OCI-LY3 (cell line): ENCODE measurements around the gene PROM2.

Experiments
- H2AFZ ChIP-seq: fragments of 200-600, 300-600 bp; shearing (Covaris generic); 2 replicates; pipeline ENCODE4 v1.6.0; 2014; ENCODE audit warnings: antibody characterized with exemption, low read depth, low read length
- H3K27ac ChIP-seq: fragments of 200-600, 300-600 bp; sonication (generic); 2 replicates; pipeline ENCODE4 v1.5.1; 2014; ENCODE audit warnings: mild to moderate bottlenecking, low read length, moderate library complexity, mixed read lengths
- H3K27me3 ChIP-seq: fragments of 200-600, 300-600 bp; sonication (generic); 2 replicates; pipeline ENCODE4 v1.6.1; 2014; ENCODE audit warnings: low read depth, low read length, mixed read lengths
- H3K36me3 ChIP-seq: fragments of 200-600, 300-600 bp; sonication (generic); replicated peaks from 2 replicates; pipeline ENCODE3; 2014; ENCODE audit warnings: low read depth, low read length, mixed read lengths
- H3K4me1 ChIP-seq: fragments of 300-600, 200-600 bp; sonication (generic); 2 replicates; pipeline ENCODE4 v1.6.1; 2014; ENCODE audit warnings: low read length, mixed read lengths
- H3K4me2 ChIP-seq: fragments of 200-600, 300-600 bp; sonication (generic); 2 replicates; pipeline ENCODE4 v1.6.1; 2014; ENCODE audit warnings: low read length, mixed read lengths
- H3K4me3 ChIP-seq: fragments of 300-600, 200-600 bp; sonication (generic); 2 replicates; pipeline ENCODE4 v1.5.1; 2014; ENCODE audit warnings: antibody characterized with exemption, mild to moderate bottlenecking, low read length, moderate library complexity
- H3K79me2 ChIP-seq: fragments of 300-600, 200-600 bp; shearing (Covaris generic); 2 replicates; pipeline ENCODE4 v1.6.1; 2014; ENCODE audit warnings: mild to moderate bottlenecking, low read length, mixed read lengths
- H3K9ac ChIP-seq: fragments of 300-600, 200-600 bp; shearing (Covaris generic); 2 replicates; pipeline ENCODE4 v1.6.0; 2014; ENCODE audit warnings: mild to moderate bottlenecking, low read length, moderate library complexity
- H3K9me3 ChIP-seq: fragments of 200-600, 300-600 bp; shearing (Covaris generic); 2 replicates; pipeline ENCODE4 v1.6.1; 2014; ENCODE audit warnings: low read length, mixed read lengths; ENCODE audit not compliant: insufficient read depth
- H4K20me1 ChIP-seq: fragments of 200-600, 300-600 bp; sonication (generic); 2 replicates; pipeline ENCODE4 v1.6.1; 2016; ENCODE audit warnings: low read length, mixed read lengths; ENCODE audit not compliant: insufficient read depth
- EZH2phosphoT487 ChIP-seq: fragments of 200-600 bp; shearing (Covaris generic); IDR thresholded peaks from 2 replicates; pipeline ENCODE4 v1.6.1; 2018; ENCODE audit warnings: antibody characterized with exemption, mixed run types, low read depth
- TF ChIP-seq, protein P1 (sequence below): fragments of 200-600, 300-600 bp; sonication (generic); IDR thresholded peaks from 2 replicates; pipeline ENCODE4 v1.5.1; 2014; ENCODE audit warnings: antibody characterized with exemption, low read length, low read depth

The PROM2 gene

GRCh38 chr2:95317665-95318425 is 43.6 kb downstream of the PROM2 start:
- Histone ChIP-seq H2AFZ (no peak overlapping the region), H4K20me1 (no peaks in the 10 kb centered on the region), H3K36me3 (no peaks in the 10 kb centered on the region), H3K9me3 (no peaks in the 10 kb centered on the region), H3K79me2 (no peaks in the 10 kb centered on the region), H3K27ac (no peak overlapping the region), H3K4me3 (no peak overlapping the region), H3K27me3 (no peaks in the 10 kb centered on the region), H3K4me2 (no peak overlapping the region), H3K9ac (no peak overlapping the region), H3K4me1 (no peaks in the 10 kb centered on the region)
- no peak for TF ChIP-seq EZH2phosphoT487
- TF ChIP-seq, protein P1, sequence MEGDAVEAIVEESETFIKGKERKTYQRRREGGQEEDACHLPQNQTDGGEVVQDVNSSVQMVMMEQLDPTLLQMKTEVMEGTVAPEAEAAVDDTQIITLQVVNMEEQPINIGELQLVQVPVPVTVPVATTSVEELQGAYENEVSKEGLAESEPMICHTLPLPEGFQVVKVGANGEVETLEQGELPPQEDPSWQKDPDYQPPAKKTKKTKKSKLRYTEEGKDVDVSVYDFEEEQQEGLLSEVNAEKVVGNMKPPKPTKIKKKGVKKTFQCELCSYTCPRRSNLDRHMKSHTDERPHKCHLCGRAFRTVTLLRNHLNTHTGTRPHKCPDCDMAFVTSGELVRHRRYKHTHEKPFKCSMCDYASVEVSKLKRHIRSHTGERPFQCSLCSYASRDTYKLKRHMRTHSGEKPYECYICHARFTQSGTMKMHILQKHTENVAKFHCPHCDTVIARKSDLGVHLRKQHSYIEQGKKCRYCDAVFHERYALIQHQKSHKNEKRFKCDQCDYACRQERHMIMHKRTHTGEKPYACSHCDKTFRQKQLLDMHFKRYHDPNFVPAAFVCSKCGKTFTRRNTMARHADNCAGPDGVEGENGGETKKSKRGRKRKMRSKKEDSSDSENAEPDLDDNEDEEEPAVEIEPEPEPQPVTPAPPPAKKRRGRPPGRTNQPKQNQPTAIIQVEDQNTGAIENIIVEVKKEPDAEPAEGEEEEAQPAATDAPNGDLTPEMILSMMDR, result no peak

DNA sequence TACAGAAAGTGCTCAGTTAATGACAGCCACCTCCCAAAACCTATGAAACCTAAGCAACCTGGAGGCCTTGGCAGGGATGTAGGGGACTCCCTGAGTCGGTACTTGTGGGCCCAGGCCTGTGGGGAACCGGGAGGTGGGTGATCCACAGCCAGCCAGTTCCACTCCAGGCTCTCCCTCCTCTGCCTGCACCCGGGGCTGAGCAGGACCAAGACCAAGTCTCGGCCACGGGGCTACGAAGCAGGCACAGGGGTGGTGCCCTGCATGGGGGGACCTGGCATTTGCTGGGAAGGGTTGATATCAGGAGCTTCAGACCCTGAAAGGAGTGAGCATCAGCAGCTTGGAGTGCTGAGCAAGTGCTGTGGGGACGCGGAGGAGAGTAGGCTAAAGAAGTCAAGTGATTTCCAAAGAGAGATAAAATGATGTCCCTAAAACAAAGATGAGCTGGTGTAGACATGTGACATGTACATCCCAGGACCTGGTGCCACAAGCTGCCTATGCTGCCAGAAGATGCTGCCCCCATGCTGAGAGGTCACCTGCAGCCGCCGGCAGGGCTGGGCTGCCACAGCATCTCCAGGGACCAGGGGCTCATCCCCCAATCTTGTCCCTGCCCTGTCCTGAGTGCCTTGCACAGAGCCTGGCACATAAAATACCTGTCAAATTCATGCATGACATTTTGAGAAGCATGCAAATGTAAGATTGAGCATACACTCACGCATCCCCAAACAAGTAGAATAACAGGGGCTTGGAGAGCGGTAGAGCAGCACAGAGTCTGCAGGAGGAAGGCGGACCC is 44.4 kb downstream of the PROM2 start:
- H3K4me2 ChIP-seq, result no peak overlapping the region
- H4K20me1 ChIP-seq, result no peaks in the 10 kb centered on the region
- no peaks in the 10 kb centered on the region for H3K4me1 ChIP-seq
- TF ChIP-seq, protein P1, result no peak
- no peak for TF ChIP-seq EZH2phosphoT487
- H3K27me3 ChIP-seq, result no peaks in the 10 kb centered on the region
- H3K27ac ChIP-seq, result no peak overlapping the region
- no peak overlapping the region for H3K4me3 ChIP-seq
- no peaks in the 10 kb centered on the region for H3K9me3 ChIP-seq
- no peak overlapping the region for H2AFZ ChIP-seq
- H3K79me2 ChIP-seq, result no peaks in the 10 kb centered on the region
- H3K9ac ChIP-seq, result no peak overlapping the region
- no peaks in the 10 kb centered on the region for H3K36me3 ChIP-seq

DNA sequence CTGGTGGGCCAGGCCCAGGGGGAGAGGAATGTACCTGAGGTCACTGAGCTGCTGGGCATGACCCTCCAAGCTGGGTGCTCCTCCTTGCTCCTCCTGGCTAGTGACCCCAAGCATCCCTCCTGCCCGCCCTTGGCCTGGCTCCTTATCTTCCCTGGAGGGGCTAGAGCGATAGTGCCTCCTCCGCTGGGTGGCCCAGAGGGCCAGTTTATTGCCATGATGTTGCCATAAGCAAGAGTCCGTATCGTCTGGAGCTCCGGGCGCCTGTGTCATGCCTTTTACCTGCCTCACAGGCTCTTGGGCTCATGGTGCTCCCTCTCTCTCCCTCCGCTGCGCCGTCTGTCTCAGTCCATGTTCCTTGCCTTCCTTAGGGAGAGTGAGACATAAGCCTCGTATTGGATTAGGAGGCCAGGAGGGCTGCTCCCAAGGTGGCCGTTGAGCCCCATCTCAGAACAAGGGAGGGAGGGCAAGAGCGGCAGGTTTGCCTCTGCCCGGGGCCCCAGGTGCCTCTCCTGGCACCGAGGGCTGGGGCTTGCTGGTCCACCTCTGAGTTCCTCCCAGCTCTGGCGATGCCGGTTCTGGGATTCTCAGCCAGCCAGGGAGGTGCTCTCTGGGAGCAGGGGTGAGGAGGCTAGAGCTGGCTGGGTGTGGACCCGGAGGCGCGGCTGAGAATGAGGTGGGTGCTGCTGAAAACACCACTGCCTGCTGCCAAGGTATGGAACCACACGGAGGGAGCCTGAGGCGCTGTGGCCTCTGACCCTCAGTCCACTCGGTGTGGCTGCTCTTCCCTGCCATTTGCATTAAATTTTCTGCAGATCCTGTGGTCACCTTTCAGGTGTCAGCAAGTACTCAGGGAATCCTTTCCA is 45.5 kb downstream of the PROM2 start:
- Histone ChIP-seq H3K9ac (no peak overlapping the region), H3K79me2 (no peaks in the 10 kb centered on the region), H3K27ac (no peak overlapping the region), H3K36me3 (no peaks in the 10 kb centered on the region), H3K4me1 (no peaks in the 10 kb centered on the region), H4K20me1 (no peaks in the 10 kb centered on the region), H3K27me3 (no peaks in the 10 kb centered on the region), H2AFZ (no peak overlapping the region), H3K4me3 (no peak overlapping the region), H3K9me3 (no peaks in the 10 kb centered on the region), H3K4me2 (no peak overlapping the region)
- TF ChIP-seq EZH2phosphoT487, result no peak
- TF ChIP-seq, protein P1, result no peak

- no peak overlapping the region for H3K4me2 ChIP-seq
- H3K36me3 ChIP-seq, result no peaks in the 10 kb centered on the region
- no peak overlapping the region for H2AFZ ChIP-seq
- no peaks in the 10 kb centered on the region for H3K27me3 ChIP-seq
- no peaks in the 10 kb centered on the region for H3K4me1 ChIP-seq
- H3K9me3 ChIP-seq, result no peaks in the 10 kb centered on the region
- no peak overlapping the region for H3K4me3 ChIP-seq
- H3K27ac ChIP-seq, result no peak overlapping the region
- TF ChIP-seq EZH2phosphoT487, result no peak
- TF ChIP-seq, protein P1, result no peak
- H4K20me1 ChIP-seq, result no peaks in the 10 kb centered on the region
- no peaks in the 10 kb centered on the region for H3K79me2 ChIP-seq
- no peak overlapping the region for H3K9ac ChIP-seq
These were observed 46.1 kb downstream of the PROM2 start for GRCh38 chr2:95320344-95320712.
